GM18867 (cell line): Measurements from ENCODE around the gene THAP10.
A peak's percentile ranks its signal among the peaks of the same experiment; 100 is the strongest.
"Not testable (repeated sequence)": the region's sequence is repeated elsewhere in the genome, so short reads cannot be mapped to it uniquely, and the experiment has no call there.

Experiments used
- ATAC-seq: cut with Tn5 transposase; IDR thresholded peaks from one replicate; pipeline ENCODE4 v1.9.1; 2021; ENCODE audit warnings: mild to moderate bottlenecking, moderate library complexity; ENCODE audit not compliant: unreplicated experiment

THAP10 gene

GRCh38 chr15:70892002-70892911, at the start of gene THAP10, which contains the start of gene LRRC49:
TSS of gene THAP10 (minus strand) at chr15:70892433. CDS start at chr15:70892272, 161 bp downstream.
TSS of gene LRRC49 (plus strand) at chr15:70892826. CDS start at chr15:70892895, 69 bp downstream.
- peak; percentile 83 for ATAC-seq

- no peak for ATAC-seq
Measured at GRCh38 chr15:70936326-70936725, 44.1 kb upstream of the THAP10 start.

GRCh38 chr15:70935631-70936030, 43.4 kb upstream of the THAP10 start:
- no peak for ATAC-seq

GRCh38 chr15:70933411-70933810, 41.2 kb upstream of the THAP10 start:
- no peak for ATAC-seq

GRCh38 chr15:70932397-70932796, 40.2 kb upstream of the THAP10 start:
- no peak for ATAC-seq

- ATAC-seq = no peak
Measured at GRCh38 chr15:70931821-70932220, 39.6 kb upstream of the THAP10 start.

- not testable (repeated sequence) for ATAC-seq
Measured at GRCh38 chr15:70926914-70927313, 34.7 kb upstream of the THAP10 start.

GRCh38 chr15:70923311-70924080, 31.3 kb upstream of the THAP10 start:
- no peak for ATAC-seq

GRCh38 chr15:70922119-70922518, 29.9 kb upstream of the THAP10 start:
- ATAC-seq = no peak

GRCh38 chr15:70920981-70921696, 28.9 kb upstream of the THAP10 start:
- no peak for ATAC-seq

- no peak for ATAC-seq
Measured at GRCh38 chr15:70917955-70918354, 25.7 kb upstream of the THAP10 start.

GRCh38 chr15:70916531-70916930, 24.3 kb upstream of the THAP10 start:
- no peak for ATAC-seq

GRCh38 chr15:70912187-70912586, 20.0 kb upstream of the THAP10 start:
- no peak for ATAC-seq

GRCh38 chr15:70910958-70911357, 18.7 kb upstream of the THAP10 start:
- ATAC-seq = no peak

- no peak for ATAC-seq
Measured at GRCh38 chr15:70907784-70908471, 15.7 kb upstream of the THAP10 start.

GRCh38 chr15:70906842-70907241, 14.6 kb upstream of the THAP10 start:
- no peak for ATAC-seq

- ATAC-seq = no peak
Measured at GRCh38 chr15:70902107-70902506, 9.9 kb upstream of the THAP10 start.

GRCh38 chr15:70892912-70893560, 803 bp upstream of the THAP10 start:
- peak; percentile 22 for ATAC-seq

GRCh38 chr15:70882361-70882760, 9.9 kb downstream of the THAP10 start:
- no peak for ATAC-seq

GRCh38 chr15:70880781-70881180, 11.5 kb downstream of the THAP10 start:
- ATAC-seq = no peak
